ENCODE data around the gene CRELD1.

The CRELD1 gene

DNA sequence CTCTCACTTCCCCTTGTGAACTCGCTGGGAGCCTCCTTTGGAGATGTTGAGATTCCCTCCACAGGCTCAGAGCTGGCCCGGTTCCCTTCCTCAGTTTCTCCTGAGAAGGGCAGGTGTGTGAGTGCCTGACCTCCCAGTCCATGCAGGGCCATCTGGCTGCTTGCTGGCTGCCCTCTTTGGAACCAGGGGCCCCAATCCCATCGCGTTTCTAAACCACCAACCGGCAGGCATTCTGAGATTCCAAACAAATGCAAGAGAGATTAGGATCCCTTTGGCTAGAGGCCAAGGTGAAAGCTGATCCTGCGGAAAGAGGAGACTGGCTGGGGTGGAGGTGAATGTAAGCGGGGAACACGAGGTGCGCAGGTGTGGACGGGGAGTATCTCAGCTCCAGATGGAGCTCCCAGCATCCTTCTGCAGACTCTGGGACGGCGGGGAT is 21.5 kb downstream of the CRELD1 start:
- no peak for TF ChIP-seq GATA3 (IDR thresholded peaks at IDR 0.05; ENCODE audit: low read depth, low read length)
- TF ChIP-seq GATA2 (IDR thresholded peaks at IDR 0.05; ENCODE audit: low read depth, low read length), result peak; percentile 37; the same call in 1 of the 2 replicates

DNA sequence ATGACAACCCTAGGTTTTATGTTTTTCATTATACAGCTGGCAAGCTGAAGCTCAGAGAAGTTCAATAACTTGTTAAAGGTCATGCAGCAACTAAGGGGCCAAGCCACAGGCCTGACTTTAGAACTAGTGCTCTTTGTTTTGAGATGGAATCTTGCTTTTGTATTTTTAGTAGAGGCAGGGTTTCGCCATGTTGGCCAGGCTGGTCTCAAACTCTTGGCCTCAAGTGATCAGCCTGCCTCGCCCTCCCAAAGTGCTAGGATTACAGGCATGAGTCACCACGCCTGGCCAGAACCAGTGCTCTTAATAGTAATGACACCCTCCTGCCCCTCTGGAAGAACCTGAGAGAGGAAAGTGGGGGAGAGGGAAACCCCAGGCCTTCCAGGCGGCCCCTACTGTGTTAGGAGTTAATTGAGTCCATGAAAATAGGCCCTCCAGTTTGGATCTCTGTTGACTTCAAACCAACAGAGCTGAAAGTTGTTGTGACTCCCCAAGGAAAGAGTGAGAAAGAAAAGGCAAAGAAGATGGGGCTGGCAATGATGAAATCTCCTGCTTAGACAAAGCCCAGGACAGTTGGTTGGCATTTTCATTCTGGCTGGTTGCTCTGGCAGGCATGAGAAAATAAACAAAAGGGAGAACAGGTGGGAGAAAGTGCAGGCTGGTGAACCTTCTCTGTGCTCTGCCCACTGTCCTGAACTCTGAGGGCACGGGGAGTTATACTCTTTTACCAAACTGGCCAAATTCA is 22.1 kb downstream of the CRELD1 start:
- TF ChIP-seq GATA2 (IDR thresholded peaks at IDR 0.05; ENCODE audit: low read depth, low read length), result no peak
- no peak for TF ChIP-seq GATA3 (IDR thresholded peaks at IDR 0.05; ENCODE audit: low read depth, low read length)

DNA sequence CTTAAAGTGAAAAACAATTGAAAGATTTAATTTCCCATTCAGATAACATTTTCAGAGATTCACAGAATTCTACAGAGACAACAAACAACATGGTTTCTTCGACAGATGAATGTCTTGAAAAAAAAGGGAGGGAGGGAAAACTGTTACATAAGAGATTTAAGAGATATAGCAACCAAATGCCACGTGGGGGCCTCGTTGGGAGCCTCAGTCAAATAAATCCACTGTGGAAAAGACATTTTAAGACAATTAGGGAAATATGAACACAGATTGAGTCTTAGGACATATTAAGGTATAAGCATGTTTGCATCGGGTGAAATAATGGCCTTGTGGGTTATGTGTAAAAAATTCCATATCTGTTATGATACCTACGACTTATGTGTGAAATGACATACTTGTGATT is 23.6 kb downstream of the CRELD1 start:
- TF ChIP-seq GATA3 (IDR thresholded peaks at IDR 0.05; ENCODE audit: low read depth, low read length), result no peak
- no peak for TF ChIP-seq GATA2 (IDR thresholded peaks at IDR 0.05; ENCODE audit: low read depth, low read length)

DNA sequence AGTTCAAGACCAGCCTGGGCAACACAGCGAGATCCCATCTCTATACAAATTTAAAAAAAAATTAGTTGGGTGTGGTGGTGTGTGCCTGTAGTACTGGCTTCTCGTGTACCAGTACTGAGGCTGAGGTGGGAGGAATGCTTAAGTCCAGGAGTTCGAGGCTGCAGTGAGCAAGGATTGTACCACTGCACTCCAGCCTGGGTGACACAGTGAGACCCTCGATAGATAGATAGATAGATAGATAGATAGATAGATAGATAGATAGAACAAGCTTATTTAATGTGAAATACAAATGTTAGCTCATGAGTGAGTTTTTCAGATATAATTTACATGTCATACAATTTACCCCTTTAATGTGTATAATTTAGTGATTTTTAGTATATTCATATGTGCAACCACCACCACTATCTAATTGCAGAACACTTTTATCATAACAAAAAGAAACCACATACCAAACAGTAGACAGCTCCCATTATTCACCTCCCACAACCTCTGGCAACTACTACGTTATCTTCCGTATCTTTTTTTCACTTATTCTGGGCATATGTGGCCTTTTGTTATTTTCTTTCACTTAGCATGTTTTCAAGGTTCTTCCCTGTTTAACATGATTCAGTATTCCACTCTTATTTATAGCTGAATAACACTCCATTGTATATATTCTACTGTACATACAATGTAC is 31.7 kb downstream of the CRELD1 start:
- TF ChIP-seq GATA3 (IDR thresholded peaks at IDR 0.05; ENCODE audit: low read depth, low read length) (no peak), GATA2 (IDR thresholded peaks at IDR 0.05; ENCODE audit: low read depth, low read length) (no peak)

- TF ChIP-seq GATA3 (IDR thresholded peaks at IDR 0.05; ENCODE audit: low read depth, low read length) (no peak), GATA2 (IDR thresholded peaks at IDR 0.05; ENCODE audit: low read depth, low read length) (no peak)
Observed at GRCh38 chr3:9966841-9967240, 33.2 kb downstream of the CRELD1 start.

DNA sequence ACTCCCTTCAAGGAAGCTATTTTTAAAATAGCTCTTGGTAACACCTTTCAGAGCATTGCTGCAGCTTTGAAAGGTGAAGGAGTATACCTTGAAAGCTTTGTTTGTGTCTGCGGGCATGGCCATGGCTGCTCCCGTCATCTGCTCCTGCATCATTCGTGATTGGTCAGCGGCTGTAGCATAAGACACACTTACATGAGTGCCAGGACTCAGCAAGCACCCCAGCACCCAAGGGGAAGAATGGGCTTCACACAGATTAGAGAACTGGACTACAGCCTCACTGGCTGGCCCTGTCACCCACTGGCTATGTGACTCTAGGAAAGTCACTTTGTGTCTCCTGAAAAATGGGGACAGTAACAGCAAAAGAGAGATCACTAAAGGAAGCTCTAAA is 36.0 kb downstream of the CRELD1 start:
- TF ChIP-seq GATA3 (IDR thresholded peaks at IDR 0.05; ENCODE audit: low read depth, low read length) (no peak), GATA2 (IDR thresholded peaks at IDR 0.05; ENCODE audit: low read depth, low read length) (no peak)

GRCh38 chr3:9970020-9970652 is 36.5 kb downstream of the CRELD1 start:
- TF ChIP-seq GATA3 (IDR thresholded peaks at IDR 0.05; ENCODE audit: low read depth, low read length), result no peak
- TF ChIP-seq GATA2 (IDR thresholded peaks at IDR 0.05; ENCODE audit: low read depth, low read length), result no peak

DNA sequence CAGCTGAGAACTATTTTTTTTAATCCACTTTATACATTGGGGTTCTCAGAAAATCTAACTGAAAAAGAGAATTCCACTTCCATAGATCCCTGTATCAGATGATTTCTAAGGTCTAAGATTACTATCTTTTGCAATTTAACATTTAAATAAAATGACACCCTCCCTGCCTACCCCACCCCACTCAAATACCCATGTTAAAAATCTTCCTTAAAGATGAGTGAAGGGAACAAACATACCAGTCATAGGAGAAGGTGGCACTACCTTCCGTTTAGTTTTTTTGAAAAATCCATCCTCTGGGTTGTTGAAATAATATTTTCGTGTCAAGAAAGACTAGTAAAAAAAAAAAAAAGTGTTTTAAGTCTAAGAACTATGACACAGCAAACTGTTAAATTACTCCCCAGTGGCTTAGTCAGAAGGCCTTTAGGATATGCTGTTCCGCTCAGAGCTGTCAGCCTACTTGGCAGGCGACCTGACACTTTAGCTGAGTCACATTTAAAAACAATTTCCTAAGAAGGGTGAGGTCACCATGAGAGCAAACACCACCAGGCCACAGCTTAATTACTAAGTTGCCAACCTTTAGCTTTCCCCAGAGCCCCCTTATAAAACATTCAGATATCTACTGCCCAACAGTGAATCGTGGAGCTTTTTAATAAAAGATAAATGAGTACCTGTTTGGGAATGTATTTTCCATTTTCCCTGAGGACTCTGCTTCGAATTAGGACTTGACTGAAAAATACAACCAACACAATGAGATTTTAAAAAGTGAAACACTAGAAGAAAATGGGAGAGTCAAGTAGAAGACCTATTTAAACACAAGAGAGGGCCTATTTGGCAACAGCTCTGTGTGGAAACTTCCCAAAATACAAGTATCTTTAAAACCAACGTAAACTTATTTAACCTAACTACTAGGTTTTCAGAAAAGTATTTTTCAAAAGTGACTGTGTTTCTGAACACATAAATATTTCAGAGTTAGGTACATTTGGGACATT is 43.4 kb downstream of the CRELD1 start:
- TF ChIP-seq GATA2 (IDR thresholded peaks at IDR 0.05; ENCODE audit: low read depth, low read length), result no peak
- TF ChIP-seq GATA3 (IDR thresholded peaks at IDR 0.05; ENCODE audit: low read depth, low read length), result no peak

DNA sequence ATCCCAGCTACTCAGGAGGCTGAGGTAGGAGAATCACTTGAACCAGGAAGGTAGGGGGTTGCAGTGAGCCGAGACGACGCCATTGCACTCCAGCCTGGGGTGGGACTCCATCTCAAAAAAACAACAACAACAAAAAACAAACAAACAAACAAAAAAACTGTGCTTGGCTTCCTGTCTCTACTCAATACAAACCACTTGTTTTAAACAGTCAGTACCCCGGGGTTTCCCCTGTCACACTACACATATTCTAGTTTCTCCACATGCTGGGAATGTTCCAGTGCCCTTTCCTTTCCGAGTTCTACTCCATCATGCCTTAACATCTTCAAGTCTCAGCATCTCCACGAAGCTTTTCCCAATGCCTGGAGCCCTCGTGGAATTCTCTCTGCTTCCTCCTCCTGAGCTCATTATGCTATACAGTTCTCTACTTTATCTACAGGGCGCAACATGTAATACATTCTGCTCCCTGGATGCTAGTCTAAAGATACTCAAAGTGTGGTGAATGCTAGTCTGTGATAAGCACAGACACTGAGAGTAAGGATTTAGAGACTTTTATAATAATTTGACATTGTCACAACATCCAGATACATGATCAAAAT is 45.2 kb downstream of the CRELD1 start:
- TF ChIP-seq GATA3 (IDR thresholded peaks at IDR 0.05; ENCODE audit: low read depth, low read length), result no peak

- no peak for TF ChIP-seq GATA3 (IDR thresholded peaks at IDR 0.05; ENCODE audit: low read depth, low read length)
- TF ChIP-seq GATA2 (IDR thresholded peaks at IDR 0.05; ENCODE audit: low read depth, low read length), result no peak
Observed at GRCh38 chr3:9980251-9980650, 46.6 kb downstream of the CRELD1 start.

- TF ChIP-seq GATA2 (IDR thresholded peaks at IDR 0.05; ENCODE audit: low read depth, low read length) (no peak), GATA3 (IDR thresholded peaks at IDR 0.05; ENCODE audit: low read depth, low read length) (no peak)
Observed at GRCh38 chr3:9986230-9986725, 52.6 kb downstream of the CRELD1 start.

DNA sequence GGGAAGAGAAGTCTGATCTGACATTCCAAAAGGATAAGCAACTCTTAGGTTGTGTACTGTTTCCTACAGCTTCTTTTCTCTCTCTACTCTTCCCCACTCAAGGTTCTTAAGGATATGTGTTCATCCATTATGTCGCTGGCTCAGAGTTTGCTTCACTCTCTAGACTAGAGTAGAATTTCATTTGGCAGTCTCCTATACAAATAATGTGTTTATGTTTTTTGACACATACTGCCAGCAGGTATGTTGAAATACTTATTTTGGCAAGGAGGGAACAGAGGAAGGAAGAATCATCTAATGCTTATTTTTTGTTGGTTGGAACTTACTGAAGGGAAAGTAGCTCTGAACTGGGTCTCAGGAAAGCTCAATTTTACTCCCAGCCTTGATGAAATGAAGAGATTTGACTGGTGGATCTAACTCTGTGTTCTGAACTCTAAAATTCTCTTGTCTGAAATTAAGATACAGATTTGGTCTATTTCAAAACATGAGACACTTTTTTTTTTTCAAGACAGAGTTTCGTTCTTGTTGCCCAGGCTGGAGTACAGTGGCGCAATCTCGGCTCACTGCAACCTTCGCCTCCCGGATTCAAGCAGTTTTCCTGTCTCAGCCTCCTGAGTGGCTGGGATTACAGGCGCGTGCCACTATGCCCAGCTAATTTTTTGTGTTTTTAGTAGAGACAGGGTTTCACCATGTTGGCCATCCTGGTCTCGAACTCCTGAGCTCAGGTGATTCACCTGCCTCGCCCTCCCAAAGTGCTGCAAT is 60.6 kb downstream of the CRELD1 start:
- TF ChIP-seq GATA3 (IDR thresholded peaks at IDR 0.05; ENCODE audit: low read depth, low read length) (no peak), GATA2 (IDR thresholded peaks at IDR 0.05; ENCODE audit: low read depth, low read length) (no peak)
